Activated naive CD8-positive, alpha-beta T cell treated with anti-CD3 and anti-CD28 coated beads for 36 hours (primary cell): Measurements from ENCODE around the gene MED25. TPM values are rescaled to one million over a fixed set of nuclear protein-coding genes. Genes with fewer than 3 reads are reported as not detected.

Experiments
- DNase-seq: peaks from one replicate; pipeline ENCODE4 v3.0.0; 2021
- H3K27ac Mint-ChIP-seq: one replicate; pipeline ENCODE4 v1.8.0; 2022; ENCODE audit warnings: mild to moderate bottlenecking, moderate library complexity, mixed read lengths
- H3K27me3 Mint-ChIP-seq: one replicate; pipeline ENCODE4 v1.8.0; 2022; ENCODE audit warnings: mild to moderate bottlenecking, mixed read lengths
- H3K36me3 Mint-ChIP-seq: one replicate; pipeline ENCODE4 v1.8.0; 2021; ENCODE audit warnings: mild to moderate bottlenecking, mixed read lengths
- H3K4me1 Mint-ChIP-seq: one replicate; pipeline ENCODE4 v1.8.0; 2021; ENCODE audit warnings: mixed read lengths
- H3K4me3 Mint-ChIP-seq: one replicate; pipeline ENCODE4 v1.8.0; 2022; ENCODE audit warnings: mild to moderate bottlenecking, moderate library complexity, mixed read lengths
- H3K9me3 Mint-ChIP-seq: one replicate; pipeline ENCODE4 v1.8.0; 2022; ENCODE audit warnings: mixed read lengths
- total RNA-seq, 2 experiments: library from RNA; stranded (reverse); gene quantifications; one replicate each; pipeline ENCODE4 v1.2.3, GENCODE V29; 2021

Gene MED25
- total RNA-seq, 2 experiments from 2014 or later = 41.6 to 44.8 TPM

DNA sequence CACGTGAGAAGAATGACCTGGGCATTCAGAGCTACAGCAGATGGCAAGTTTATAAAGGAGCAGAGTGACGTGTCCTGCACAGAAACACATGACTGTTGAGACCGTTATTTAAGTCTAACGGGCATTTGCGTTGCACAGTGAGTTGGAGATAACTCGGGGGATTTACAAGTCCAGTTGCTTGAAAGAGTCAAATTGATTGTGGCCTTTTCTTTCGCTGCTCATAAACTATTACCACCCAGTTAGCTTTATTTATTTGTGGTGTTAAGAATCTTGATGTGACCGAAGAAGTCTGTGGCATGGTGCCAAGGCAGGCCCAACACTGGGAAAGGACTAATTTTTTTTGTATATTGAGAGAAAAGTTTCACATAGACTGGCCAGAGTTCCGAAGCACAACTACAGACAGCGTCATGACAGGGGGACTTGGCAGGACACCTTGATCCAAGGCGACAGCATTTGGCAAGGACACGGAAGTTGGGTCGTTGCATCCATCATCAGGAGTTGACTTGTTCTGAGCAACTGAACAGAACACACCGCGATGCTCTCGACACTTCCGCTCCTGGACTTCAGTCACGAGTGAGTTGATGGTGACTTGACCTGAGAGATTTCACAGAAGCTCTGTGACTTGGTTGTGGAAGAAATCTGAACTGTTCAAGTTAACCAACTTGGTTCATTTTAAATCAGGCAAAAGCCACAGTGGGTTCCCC lies 20.9 kb downstream of the MED25 start:
- no peak overlapping the region for H3K4me3 Mint-ChIP-seq
- no peak overlapping the region for H3K27ac Mint-ChIP-seq
- no peaks in the 10 kb centered on the region for H3K27me3 Mint-ChIP-seq
- H3K4me1 Mint-ChIP-seq = no peaks in the 10 kb centered on the region
- no peaks in the 10 kb centered on the region for H3K9me3 Mint-ChIP-seq
- H3K36me3 Mint-ChIP-seq = peaks cover 5% of the 10 kb centered on the region
- DNase-seq = no peak

DNA sequence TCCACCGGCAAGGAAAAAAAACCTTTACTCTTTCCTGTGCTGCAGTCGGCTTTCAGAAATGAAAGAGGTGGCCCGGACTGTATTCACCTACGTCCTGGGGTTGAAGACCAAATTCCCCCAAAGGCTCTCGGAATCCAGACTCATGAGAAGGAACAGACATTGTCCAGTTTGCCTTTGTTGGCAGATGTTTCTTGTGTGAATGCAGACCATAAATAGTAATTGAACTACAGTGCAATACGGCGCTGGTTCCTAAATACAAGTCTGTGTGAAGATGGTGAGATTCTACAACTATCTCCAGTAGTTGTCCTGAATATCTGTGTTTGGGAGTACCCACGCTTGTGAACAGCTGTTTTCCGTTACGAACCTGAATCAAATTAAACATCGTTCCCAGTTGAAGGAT lies 21.6 kb downstream of the MED25 start:
- H3K4me1 Mint-ChIP-seq = no peaks in the 10 kb centered on the region
- DNase-seq = no peak
- H3K27ac Mint-ChIP-seq = no peak overlapping the region
- peaks cover 4% of the 10 kb centered on the region for H3K36me3 Mint-ChIP-seq
- H3K4me3 Mint-ChIP-seq = no peak overlapping the region
- H3K27me3 Mint-ChIP-seq = no peaks in the 10 kb centered on the region
- H3K9me3 Mint-ChIP-seq = no peaks in the 10 kb centered on the region

DNA sequence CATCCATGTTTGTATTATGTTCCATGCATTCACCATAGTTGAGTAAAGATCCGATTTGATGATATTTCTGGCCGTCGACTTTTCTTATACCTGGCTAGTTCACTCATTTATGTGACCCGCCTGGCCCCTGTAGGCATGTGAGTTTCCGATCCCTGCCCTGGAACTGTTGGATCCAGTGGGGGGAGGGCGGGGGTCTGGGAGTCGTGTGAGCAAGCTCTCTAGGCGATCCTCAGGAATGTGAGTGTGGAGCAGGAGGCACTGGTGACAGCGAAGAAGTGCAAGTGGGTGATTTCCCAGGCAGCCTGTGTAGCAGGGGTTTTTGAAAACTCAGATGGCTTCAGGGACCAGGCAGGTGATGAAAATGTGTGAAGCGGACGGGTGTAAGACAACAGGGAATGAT lies 22.2 kb downstream of the MED25 start:
- H3K27me3 Mint-ChIP-seq = no peaks in the 10 kb centered on the region
- no peaks in the 10 kb centered on the region for H3K9me3 Mint-ChIP-seq
- DNase-seq = no peak
- H3K4me3 Mint-ChIP-seq = no peak overlapping the region
- H3K27ac Mint-ChIP-seq = no peak overlapping the region
- H3K36me3 Mint-ChIP-seq = peaks cover 4% of the 10 kb centered on the region
- no peaks in the 10 kb centered on the region for H3K4me1 Mint-ChIP-seq

DNA sequence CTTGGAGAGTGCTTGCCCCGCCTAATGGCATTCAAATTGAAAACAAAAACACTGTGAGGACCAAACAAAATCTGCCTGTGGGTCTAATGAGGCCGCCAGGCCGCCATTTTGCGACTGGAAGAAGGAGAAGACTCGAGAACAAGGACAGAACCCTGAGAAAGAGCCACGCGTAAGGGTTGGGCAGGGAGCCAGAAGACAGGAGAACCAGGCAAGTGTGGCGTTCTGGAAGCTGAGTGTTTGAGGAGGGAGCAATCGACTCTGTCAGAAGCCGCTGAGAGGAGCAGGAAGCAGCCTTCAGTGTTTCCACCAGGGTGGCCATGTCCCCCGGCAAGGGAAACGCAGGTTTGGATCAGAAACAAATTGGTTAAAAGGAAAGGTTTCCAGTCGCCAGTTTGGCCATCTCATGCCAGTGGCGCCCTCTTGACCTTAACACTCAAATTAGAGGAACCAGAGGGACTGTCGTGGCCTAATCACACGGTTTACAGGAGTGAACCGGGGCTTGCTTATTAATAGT lies 22.7 kb downstream of the MED25 start:
- H3K9me3 Mint-ChIP-seq = no peaks in the 10 kb centered on the region
- H3K4me3 Mint-ChIP-seq = no peak overlapping the region
- no peaks in the 10 kb centered on the region for H3K27me3 Mint-ChIP-seq
- no peak overlapping the region for H3K27ac Mint-ChIP-seq
- H3K36me3 Mint-ChIP-seq = peaks cover 4% of the 10 kb centered on the region
- no peak for DNase-seq
- H3K4me1 Mint-ChIP-seq = no peaks in the 10 kb centered on the region

DNA sequence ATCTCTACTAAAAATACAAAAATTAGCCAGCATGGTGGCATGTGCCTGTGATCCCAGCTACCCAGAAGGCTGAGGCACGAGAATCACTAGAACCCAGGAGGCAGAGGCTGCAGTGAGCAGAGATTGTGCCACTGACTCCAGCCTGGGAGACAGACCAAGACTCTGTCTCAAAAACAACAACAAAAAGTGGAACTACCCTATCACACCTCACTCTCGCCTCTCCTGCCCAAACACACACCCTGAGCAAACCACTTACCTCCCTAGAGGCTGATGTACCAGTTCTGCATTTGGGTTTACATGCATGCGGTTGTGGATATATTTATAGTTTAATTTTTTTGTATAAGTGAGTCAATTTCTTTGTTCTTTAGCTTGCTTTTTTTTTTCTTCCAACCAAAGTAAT lies 25.2 kb downstream of the MED25 start:
- Mint-ChIP-seq H3K4me1 (peaks cover 6% of the 10 kb centered on the region), H3K9me3 (no peaks in the 10 kb centered on the region), H3K4me3 (no peak overlapping the region), H3K27me3 (peaks cover 3% of the 10 kb centered on the region), H3K27ac (no peak overlapping the region), H3K36me3 (no peaks in the 10 kb centered on the region)
- no peak for DNase-seq

DNA sequence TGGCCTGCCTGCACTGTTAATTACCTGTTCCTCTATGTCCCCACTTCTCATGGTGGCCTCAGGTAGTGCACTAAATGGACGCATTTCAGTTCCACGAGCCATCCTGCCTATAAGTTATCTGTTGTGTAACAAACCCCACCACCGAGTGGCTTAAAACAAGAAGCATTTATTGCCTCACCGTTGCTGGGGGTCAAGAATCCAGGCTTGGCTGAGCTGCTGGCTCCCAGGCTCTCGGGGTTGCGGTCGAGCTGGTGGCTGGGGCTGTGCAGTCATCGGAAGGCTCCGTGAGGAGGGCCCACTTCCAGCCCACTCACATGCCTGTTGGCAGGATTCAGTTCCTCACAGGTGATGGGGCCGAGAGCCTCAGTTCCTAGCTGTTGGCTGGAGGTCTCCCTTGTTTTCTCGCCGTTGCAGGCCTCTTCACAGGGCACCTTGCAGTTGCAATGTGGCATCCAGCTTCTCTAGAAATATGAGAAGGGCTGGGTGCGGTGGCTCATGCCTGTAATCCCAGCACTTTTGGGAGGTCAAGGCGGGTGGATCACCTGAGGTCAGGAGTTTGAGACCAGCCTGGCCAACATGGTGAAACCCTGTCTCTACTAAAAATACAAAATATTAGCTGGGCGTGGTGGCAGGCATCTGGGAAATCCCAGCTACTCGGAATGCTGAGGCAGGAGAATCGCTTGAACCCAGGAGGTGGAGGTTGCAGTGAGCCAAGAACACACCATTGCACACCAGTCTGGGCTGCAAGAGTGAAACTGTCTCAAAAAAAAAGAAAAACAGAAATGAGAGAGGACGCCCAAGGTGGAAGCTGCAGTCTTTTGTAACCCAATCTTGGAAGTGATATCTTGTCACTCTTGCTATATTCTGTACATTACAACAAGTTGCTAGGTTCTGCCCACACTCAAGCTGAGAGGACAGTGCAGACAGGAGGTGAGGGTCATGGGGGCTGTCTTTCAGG lies 26.3 kb downstream of the MED25 start:
- no peak for DNase-seq
- peaks cover 3% of the 10 kb centered on the region for H3K27me3 Mint-ChIP-seq
- peaks cover 6% of the 10 kb centered on the region for H3K9me3 Mint-ChIP-seq
- H3K36me3 Mint-ChIP-seq = peaks cover 6% of the 10 kb centered on the region
- H3K4me3 Mint-ChIP-seq = no peak overlapping the region
- no peak overlapping the region for H3K27ac Mint-ChIP-seq
- peaks cover 16% of the 10 kb centered on the region for H3K4me1 Mint-ChIP-seq

DNA sequence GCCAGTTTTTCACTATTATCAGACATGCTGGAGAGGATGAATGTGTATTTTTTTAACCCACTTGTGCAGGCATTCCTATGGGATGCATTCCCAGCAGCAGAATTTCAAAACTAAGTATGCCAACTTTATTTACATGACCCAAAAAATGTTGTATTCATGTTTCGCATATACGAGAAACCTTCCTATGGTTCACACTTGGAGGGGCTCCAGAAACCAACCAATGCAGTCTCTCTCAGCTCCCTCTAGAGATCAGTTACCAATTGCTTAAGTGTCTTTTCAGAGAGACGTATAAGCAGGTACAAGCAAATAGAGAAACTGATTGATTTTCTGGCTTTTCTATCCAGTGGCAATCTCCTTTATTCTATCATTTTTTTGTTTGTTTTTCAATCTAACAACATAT lies 27.3 kb downstream of the MED25 start:
- peaks cover 3% of the 10 kb centered on the region for H3K27me3 Mint-ChIP-seq
- peaks cover 10% of the 10 kb centered on the region for H3K36me3 Mint-ChIP-seq
- no peak overlapping the region for H3K27ac Mint-ChIP-seq
- no peak overlapping the region for H3K4me3 Mint-ChIP-seq
- H3K4me1 Mint-ChIP-seq = peaks cover 23% of the 10 kb centered on the region
- no peak for DNase-seq
- peaks cover 12% of the 10 kb centered on the region for H3K9me3 Mint-ChIP-seq

DNA sequence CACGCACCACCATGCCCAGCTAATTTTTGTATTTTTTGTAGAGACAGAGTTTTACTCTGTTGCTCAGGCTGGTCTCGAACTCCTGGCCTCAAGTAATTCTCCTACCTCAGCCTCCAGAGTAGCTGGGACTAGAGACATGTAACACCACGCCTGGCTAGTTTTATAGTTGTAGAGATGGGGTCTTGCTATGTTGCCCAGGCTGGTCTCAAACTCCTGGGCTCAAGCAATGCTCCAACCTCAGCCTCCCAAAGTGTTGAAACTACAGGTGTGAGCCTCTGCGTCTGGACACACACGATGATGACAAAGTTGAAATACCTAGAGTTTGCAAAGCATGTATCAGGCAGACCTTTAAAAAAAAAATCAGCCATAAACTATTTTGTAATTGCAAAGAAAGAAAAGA lies 28.3 kb downstream of the MED25 start:
- no peak overlapping the region for H3K27ac Mint-ChIP-seq
- peaks cover 12% of the 10 kb centered on the region for H3K9me3 Mint-ChIP-seq
- H3K4me3 Mint-ChIP-seq = no peak overlapping the region
- DNase-seq = no peak
- peaks cover 23% of the 10 kb centered on the region for H3K4me1 Mint-ChIP-seq
- H3K27me3 Mint-ChIP-seq = peaks cover 3% of the 10 kb centered on the region
- peaks cover 10% of the 10 kb centered on the region for H3K36me3 Mint-ChIP-seq

DNA sequence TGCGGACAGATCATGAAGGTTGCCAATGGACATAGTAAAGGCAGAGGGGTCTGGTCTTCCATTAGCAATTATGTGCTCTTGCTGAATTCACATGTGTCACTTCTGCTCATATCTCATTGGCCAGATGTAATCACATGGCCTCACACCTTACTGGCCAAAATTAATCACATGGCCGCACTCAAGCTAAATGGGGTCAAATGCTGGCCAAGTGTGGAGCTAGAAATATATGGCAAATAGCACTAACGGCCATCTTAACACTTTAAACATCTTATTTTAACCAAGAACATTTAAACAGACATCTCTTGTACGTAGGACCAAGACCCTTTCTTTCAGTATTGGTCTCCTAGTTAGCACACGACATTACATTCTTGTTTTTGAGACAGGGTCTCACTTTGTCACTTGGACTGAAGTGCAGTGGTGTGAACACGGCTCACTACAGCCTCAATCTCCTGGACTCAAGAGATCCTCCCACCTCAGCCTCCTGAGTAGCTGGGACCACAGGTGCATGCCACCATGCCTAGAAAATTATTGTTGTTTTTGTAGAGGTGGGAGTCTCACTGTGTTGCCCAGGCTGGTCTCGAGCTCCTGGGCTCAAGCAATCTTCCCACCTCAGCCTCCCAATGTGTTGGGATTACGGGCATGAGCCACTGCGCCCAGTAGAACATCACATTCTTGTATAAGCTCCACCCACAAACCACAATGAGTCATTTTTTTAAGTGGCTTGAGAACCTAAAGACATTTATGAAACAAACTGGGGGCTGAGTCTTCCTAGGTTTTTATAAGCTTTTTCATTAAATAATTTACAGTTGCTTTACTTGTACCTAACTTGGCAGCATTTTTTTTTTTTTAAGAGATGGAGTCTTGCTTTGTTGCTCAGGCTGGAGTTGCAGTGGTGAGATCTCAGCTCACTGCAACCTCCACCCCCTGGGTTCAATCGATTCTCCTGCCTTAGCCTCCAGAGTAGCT lies 29.9 kb downstream of the MED25 start:
- Mint-ChIP-seq H3K27me3 (peaks cover 3% of the 10 kb centered on the region), H3K27ac (peak overlapping the region; percentile 21), H3K9me3 (peaks cover 12% of the 10 kb centered on the region), H3K4me1 (peaks cover 33% of the 10 kb centered on the region), H3K36me3 (peaks cover 10% of the 10 kb centered on the region), H3K4me3 (no peak overlapping the region)
- DNase-seq = no peak

DNA sequence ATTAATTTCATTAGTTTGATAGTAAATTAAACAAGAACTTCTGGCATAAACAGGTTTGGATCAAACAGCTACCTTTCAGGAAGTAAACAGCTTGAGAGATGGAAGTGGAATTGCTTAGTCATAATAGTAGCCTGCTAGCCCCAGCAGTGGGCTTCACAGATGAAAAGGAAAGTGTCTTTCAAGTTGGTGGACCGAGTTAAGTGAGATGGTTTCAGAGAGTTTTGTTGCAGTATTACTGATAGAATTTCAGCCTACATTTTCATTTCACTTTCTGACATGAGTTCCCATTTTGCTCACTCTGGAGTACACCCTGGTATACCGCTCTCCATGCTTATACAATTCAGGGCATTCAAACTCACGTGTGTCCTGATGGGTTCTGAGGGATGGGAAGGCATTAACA lies 30.8 kb downstream of the MED25 start:
- Mint-ChIP-seq H3K36me3 (peaks cover 11% of the 10 kb centered on the region), H3K9me3 (peaks cover 12% of the 10 kb centered on the region), H3K4me3 (peak overlapping the region; percentile 63), H3K27me3 (peaks cover 3% of the 10 kb centered on the region), H3K4me1 (peaks cover 38% of the 10 kb centered on the region), H3K27ac (peak overlapping the region; percentile 58)
- DNase-seq = no peak

DNA sequence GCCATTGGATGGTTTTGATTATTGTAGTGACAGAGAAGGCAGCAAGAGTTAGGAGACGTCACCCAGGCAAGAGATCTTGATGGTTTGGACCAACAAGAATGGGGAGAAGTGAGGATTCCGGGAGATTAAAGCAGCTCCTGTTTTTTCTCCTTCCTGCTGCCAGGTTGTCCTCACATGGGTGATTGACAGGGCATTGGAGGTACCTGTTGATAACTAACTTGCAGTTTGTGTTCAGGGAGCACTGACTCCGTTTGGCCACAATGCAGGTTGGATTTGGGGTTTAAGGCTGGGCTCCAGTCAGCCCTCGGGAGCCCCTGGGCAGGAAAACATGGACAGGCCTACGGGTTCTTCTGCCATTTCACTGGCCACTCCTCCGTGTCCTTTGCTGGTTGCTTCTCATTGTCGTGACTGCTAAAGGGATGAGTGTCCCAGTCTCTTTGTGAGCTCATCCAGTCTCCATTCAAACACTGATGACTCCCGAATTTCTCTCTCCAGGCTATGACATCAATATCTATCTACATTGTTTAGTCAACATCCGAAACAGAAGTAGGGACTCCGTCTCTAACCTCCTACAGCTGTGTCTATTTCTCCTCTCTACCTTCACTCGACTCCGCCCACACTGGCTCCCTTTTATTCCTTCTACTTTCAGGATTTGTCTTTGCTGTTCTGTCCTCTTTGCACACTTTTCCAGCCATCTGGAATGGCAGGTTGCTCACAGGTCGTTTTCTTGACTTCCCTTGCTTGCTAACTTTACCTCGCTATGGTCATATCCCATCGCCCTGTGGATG lies 31.5 kb downstream of the MED25 start:
- Mint-ChIP-seq H3K4me3 (peak overlapping the region; percentile 83), H3K27me3 (peaks cover 3% of the 10 kb centered on the region), H3K4me1 (peaks cover 38% of the 10 kb centered on the region), H3K36me3 (peaks cover 12% of the 10 kb centered on the region), H3K27ac (peak overlapping the region; percentile 58), H3K9me3 (peaks cover 12% of the 10 kb centered on the region)
- DNase-seq = no peak

DNA sequence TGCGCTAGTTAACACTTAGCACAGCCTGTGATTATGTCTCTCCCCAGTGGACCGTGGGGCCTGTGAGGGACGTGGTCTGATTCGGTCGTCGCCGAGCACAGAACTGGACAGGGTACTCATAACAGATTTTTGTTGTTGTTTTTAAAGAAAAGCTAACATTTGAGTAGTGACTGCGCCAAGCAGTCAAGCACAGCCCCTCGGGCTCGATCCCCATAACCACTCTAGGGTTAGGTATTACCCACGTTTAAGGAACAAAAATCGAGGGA lies 32.1 kb downstream of the MED25 start:
- peaks cover 12% of the 10 kb centered on the region for H3K9me3 Mint-ChIP-seq
- peak overlapping the region; percentile 45 for H3K27ac Mint-ChIP-seq
- peaks cover 38% of the 10 kb centered on the region for H3K4me1 Mint-ChIP-seq
- no peak for DNase-seq
- peaks cover 12% of the 10 kb centered on the region for H3K36me3 Mint-ChIP-seq
- peaks cover 3% of the 10 kb centered on the region for H3K27me3 Mint-ChIP-seq
- peak overlapping the region; percentile 83 for H3K4me3 Mint-ChIP-seq

DNA sequence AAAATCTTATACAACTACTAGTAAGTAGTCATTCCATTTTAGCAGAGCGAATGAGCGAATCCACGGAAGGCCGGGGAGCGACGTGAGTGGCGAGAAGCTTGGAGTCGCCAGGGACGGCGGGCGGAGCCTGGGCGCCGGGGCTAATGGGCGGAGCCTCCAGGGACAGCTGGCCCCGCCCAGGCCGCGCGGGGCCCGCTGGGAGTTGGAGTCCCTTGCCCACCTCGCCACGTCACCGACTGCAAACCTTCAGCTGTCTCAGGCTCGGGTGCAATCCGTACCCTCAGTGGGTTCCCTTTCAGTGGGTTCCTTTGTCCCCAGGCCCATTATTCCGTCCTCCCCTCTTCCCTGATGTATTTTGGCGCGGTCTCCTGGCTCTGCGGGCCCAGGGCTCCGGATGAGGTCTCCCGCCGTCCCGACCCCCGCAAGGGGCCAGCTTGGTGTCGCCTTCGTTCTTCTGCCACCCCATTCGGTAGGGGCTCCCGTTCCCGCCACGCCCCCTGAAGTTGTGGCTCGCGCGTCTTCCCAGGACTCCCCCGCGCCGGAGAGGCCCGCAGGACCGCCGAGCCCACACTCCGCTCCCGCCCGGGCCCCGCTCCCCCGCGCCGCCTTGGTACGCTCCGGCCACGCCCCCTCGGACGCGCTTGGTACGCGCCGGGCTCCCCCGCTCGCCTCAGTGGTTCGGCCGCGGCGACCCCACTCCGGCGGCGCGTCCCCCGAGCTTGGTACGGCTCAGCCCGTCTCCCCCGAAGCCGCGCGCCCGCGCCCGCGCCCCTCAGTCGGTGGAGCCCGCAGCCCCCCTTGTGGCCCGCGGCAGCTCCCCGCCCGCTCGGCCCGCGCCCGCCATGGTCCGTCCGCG lies 32.6 kb downstream of the MED25 start, which contains the start of gene PTOV1:
Gene PTOV1 (plus strand): TSS at position 673 of the 856 bp plus-strand sequence.
- DNase-seq = peak; percentile 91
- Mint-ChIP-seq H3K27me3 (peaks cover 3% of the 10 kb centered on the region), H3K4me3 (peak within 1 kb of the TSS; percentile 83), H3K36me3 (peaks cover 16% of the 10 kb centered on the region), H3K27ac (peak within 1 kb of the TSS; percentile 90), H3K4me1 (peaks cover 38% of the 10 kb centered on the region), H3K9me3 (peaks cover 12% of the 10 kb centered on the region)
